Nephron progenitor cell (in vitro differentiated cells): Measurements from ENCODE around the gene ANKRD44.

Experiments used
- DNase-seq: peaks from one replicate; pipeline ENCODE4 v3.0.0; 2021
- H3K27ac Mint-ChIP-seq: 2 replicates; pipeline ENCODE4 v1.8.0; 2021; ENCODE audit warnings: mild to moderate bottlenecking, moderate library complexity, mixed read lengths
- H3K27me3 Mint-ChIP-seq: 2 replicates; pipeline ENCODE4 v1.8.0; 2021; ENCODE audit warnings: mild to moderate bottlenecking, low read depth, mixed read lengths; ENCODE audit not compliant: poor library complexity
- H3K36me3 Mint-ChIP-seq: 2 replicates; pipeline ENCODE4 v1.8.0; 2021; ENCODE audit warnings: low read depth, mixed read lengths
- H3K4me1 Mint-ChIP-seq: 2 replicates; pipeline ENCODE4 v1.8.0; 2021; ENCODE audit warnings: mixed read lengths
- H3K4me3 Mint-ChIP-seq: 2 replicates; pipeline ENCODE4 v1.8.0; 2021; ENCODE audit warnings: mild to moderate bottlenecking, moderate library complexity, mixed read lengths
- H3K9me3 Mint-ChIP-seq: 2 replicates; pipeline ENCODE4 v1.8.0; 2021; ENCODE audit warnings: mild to moderate bottlenecking, moderate library complexity, mixed read lengths
- CTCF ChIP-seq: fragments of 200-600 bp; sonication (generic); IDR thresholded peaks from 2 replicates; pipeline ENCODE4 v1.5.0; 2021; ENCODE audit warnings: antibody characterized with exemption

Gene ANKRD44

GRCh38 chr2:197141702-197142473 is 168.7 kb downstream of the ANKRD44 start:
- Mint-ChIP-seq H3K27me3 (peaks cover 4% of the 10 kb centered on the region), H3K36me3 (no peaks in the 10 kb centered on the region), H3K4me3 (no peak overlapping the region), H3K4me1 (no peaks in the 10 kb centered on the region), H3K9me3 (no peaks in the 10 kb centered on the region), H3K27ac (no peak overlapping the region)
- DNase-seq = no peak
- TF ChIP-seq CTCF = no peak

DNA sequence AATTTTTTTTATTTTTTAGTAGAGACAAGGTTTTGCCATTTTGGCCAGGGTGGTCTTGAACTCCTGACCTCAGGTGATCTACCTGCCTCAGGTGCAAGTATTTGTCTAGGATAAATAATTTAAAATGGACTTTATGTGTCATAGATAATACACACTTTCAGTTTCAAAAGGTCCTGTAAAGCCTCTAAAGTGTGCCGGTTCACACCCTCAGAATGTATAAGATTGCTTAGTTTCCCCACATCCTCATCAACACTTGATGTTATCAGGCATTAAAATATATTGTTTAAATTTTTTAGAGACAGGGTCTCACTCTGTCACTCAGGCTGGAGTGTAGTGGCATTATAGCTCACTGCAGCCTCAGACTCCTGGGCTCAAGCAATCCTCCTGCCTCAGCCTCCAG is 170.5 kb downstream of the ANKRD44 start:
- TF ChIP-seq CTCF = no peak
- Mint-ChIP-seq H3K9me3 (no peaks in the 10 kb centered on the region), H3K4me1 (no peaks in the 10 kb centered on the region), H3K4me3 (no peak overlapping the region), H3K27me3 (peaks cover 4% of the 10 kb centered on the region), H3K27ac (no peak overlapping the region), H3K36me3 (no peaks in the 10 kb centered on the region)
- no peak for DNase-seq

GRCh38 chr2:197138506-197138905 is 172.1 kb downstream of the ANKRD44 start:
- Mint-ChIP-seq H3K36me3 (no peaks in the 10 kb centered on the region), H3K27ac (no peak overlapping the region), H3K9me3 (no peaks in the 10 kb centered on the region), H3K4me3 (no peak overlapping the region), H3K27me3 (no peaks in the 10 kb centered on the region), H3K4me1 (no peaks in the 10 kb centered on the region)
- TF ChIP-seq CTCF = no peak
- no peak for DNase-seq

DNA sequence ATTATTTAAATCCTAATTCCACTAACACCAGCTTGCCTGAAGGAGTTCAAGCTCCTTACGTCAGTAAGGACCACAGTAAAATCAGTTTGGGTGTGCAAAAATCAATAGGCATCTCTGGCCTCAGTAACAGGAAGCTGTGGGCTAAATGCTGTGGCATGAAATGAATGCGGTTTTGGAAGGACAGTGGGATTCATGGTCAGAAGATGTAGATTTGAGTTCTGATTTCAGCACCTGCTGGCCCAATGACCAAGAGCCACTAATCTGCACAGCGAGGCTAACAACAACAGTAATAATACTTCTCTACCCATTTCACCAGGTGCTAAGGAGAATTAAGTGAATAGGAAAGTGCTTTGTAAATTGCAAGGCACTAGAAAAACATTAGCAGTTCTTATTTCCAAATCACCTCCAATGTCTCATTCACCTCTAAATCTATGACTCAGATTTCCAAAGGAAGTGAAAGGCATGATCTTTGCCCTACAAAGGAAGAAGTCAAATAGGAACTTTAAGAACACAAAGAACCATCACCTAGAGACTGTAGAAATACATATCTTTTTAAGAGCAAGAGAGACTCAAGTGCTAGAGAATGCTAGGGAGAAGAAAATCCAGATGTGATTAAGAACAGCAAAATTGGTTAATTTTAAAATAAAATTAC is 172.6 kb downstream of the ANKRD44 start:
- Mint-ChIP-seq H3K36me3 (no peaks in the 10 kb centered on the region), H3K4me3 (no peak overlapping the region)
- TF ChIP-seq CTCF = no peak

GRCh38 chr2:197137231-197137630 is 173.3 kb downstream of the ANKRD44 start:
- Mint-ChIP-seq H3K9me3 (no peaks in the 10 kb centered on the region), H3K4me3 (no peak overlapping the region), H3K27me3 (no peaks in the 10 kb centered on the region), H3K36me3 (no peaks in the 10 kb centered on the region), H3K4me1 (no peaks in the 10 kb centered on the region), H3K27ac (peak overlapping the region; percentile 0)
- no peak for TF ChIP-seq CTCF
- no peak for DNase-seq

More for the DNA sequence above, 172.6 kb downstream of the ANKRD44 start:
- no peak for DNase-seq
- Mint-ChIP-seq H3K27ac (no peak overlapping the region), H3K27me3 (no peaks in the 10 kb centered on the region), H3K9me3 (no peaks in the 10 kb centered on the region), H3K4me1 (no peaks in the 10 kb centered on the region)

DNA sequence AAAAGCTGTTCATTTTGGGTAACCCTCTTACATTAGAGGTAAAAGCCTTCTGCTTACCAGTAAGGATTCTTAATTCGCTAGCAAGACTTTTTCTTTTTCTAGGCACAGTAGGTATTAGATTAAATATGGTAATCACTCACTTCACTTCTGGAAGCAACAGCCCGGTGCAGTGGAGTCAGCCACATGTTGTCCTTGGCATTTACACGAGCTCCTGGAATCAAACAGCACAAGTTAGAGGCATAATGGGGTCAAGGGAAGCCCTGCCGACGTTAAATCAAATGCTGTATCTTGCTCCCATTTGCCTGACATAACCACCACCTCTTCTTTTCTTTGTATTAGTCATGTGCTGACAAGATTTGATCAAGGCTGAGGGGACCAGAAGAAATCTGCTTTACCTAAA is 174.1 kb downstream of the ANKRD44 start:
- Mint-ChIP-seq H3K4me3 (no peak overlapping the region), H3K36me3 (no peaks in the 10 kb centered on the region), H3K27me3 (peaks cover 6% of the 10 kb centered on the region)

More for the DNA sequence above, 174.1 kb downstream of the ANKRD44 start:
- TF ChIP-seq CTCF = no peak
- Mint-ChIP-seq H3K4me1 (no peaks in the 10 kb centered on the region), H3K27ac (no peak overlapping the region), H3K9me3 (no peaks in the 10 kb centered on the region)
- no peak for DNase-seq
